Tibial nerve (tissue), 4 donors: Measurements from ENCODE around the gene GRK1.

Experiments
- CTCF ChIP-seq, 5 experiments: fragments of 200-600 bp in 3 of 5; fragments of 450-650 bp in 2 of 5; sonication (generic) in 3 of 5; IDR thresholded peaks; one replicate each; pipeline ENCODE4 v1.5.1; 2016 to 2019; ENCODE audit warnings: antibody characterized with exemption in 5 of 5, mild to moderate bottlenecking in 3 of 5, moderate library complexity in 2 of 5
- EP300 ChIP-seq, 2 donors: sonication (generic); formaldehyde crosslinking; IDR thresholded peaks; one replicate each; pipeline ENCODE4 v1.6.1; 2017; ENCODE audit warnings: antibody characterized with exemption in 2 of 2, mild to moderate bottlenecking in 1 of 2
- POLR2A ChIP-seq, 2 donors: fragments of 450-650 bp; IDR thresholded peaks; one replicate each; pipeline ENCODE4 v1.6.1; 2017; ENCODE audit warnings: antibody characterized with exemption in 2 of 2, mild to moderate bottlenecking in 2 of 2, moderate library complexity in 2 of 2

DNA sequence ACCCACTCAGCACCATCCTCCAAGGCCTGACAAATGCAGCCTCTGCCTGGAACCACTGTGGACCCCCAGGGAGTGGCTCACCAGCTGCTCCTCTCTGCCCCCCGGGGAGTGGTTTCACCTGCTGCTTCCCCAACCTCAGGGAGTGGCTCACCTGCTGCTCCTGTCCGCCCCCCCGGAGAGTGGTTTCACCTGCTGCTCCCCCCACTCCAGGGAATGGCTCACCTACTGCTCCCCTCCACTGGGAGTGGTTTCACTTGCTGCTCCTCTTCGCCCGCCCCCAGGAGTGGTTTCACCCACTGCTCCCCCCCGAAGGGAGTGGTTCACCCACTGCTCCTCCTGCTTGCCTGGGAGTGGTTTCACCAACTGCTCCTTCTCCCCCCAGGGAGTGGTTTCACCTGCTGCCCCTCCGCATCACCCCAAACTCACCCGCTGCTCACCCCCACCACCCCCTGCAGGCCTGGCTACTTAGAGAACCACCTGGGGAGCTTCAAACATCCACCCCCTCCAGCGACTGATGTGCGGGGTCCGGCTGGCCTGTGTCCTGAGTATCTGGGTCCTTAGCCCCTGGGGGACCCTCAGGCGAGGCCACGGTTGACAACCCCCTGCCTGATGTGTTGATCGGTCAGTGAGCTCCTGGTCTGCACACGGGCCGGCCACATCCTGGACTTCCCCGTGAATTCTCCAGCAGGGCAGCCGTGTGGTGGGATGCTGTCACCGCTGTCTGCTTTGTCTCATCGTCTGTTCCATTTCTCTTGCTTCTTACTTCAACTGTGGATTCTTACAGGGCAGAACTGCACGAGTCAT is 77.4 kb downstream of the GRK1 start:
- no peak for TF ChIP-seq CTCF (IDR thresholded peaks at IDR 0.05)
- TF ChIP-seq EP300 (IDR thresholded peaks at IDR 0.05): no peak
- TF ChIP-seq POLR2A (IDR thresholded peaks at IDR 0.05): no peak
